ENCODE data around the gene MS4A4E.
"Not testable (repeated sequence)": the region's sequence is repeated elsewhere in the genome, so short reads cannot be mapped to it uniquely, and the experiment has no call there.

The MS4A4E gene

DNA sequence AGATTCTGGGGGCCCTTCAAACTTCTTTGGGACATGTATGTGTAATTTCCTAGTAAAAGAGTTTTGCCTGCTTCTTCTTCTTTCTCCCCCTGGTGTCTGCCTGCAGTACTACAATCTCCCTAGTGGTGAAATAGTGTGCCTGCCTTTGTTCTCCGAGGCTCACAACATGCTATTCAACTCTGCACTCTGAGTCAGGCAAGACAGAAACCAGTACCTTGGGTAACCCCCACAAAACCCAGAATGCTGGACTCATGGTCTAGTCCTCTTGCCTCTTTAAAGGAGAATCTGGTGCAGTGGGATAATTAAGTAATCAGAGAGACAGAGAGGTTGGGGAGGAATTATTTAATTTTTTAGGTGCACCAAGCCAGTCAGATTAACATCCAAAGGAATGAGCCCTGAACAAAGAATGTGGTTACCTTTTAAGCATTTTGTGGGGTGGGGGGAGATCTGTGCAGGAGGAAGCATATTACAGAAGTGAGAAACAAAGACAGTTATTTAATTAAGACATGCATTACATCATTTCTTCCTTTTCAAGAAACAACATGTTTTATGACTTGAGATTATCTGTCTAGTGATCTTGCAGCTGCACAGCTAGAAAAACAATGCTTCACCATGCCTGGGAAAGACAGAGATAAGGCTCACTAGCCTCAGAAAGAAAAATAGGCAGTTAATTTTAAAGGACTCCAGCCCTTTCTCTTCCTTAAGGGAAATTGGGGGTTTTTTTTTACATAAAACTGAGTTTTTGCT, 49.1 kb downstream of the MS4A4E start:
- H3K36me3 ChIP-seq (ENCODE audit: control insufficient read depth, insufficient read depth, low read length, severe bottlenecking) = no peaks in the 10 kb centered on the region
- no peaks in the 10 kb centered on the region for H3K9me3 ChIP-seq (ENCODE audit: control insufficient read depth, low read length)
- no peak overlapping the region for H3K9ac ChIP-seq (ENCODE audit: low read length)
- no peaks in the 10 kb centered on the region for H3K4me1 ChIP-seq (ENCODE audit: control insufficient read depth, insufficient read depth, low read length)
- DNase-seq (ENCODE audit: low read depth) = peak; percentile 59
- H3K4me3 ChIP-seq (ENCODE audit: low read length) = no peak overlapping the region
- H3K27me3 ChIP-seq (replicated peaks; ENCODE audit: control insufficient read depth, insufficient read depth, low read length) = peaks cover 9% of the 10 kb centered on the region

DNA sequence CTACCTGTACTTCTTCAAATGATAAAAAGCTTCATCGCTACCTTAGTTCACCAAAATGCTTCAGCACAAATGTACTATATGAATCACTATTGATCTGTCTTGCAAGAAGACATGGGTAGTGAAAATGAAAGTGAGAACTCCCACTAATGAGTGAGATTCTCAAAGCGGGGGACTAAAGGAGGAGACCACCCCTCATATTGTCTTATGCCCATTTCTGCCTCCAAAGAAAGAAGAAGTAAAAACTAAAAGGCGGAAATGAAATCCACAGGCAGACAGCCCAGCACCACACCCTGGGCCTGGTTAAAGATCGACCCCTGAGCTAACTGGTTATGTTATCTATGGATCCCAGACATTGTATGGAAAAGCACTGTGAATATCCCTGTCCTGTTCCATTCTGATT, 50.4 kb downstream of the MS4A4E start:
- not testable (repeated sequence) for H3K36me3 ChIP-seq (ENCODE audit: control insufficient read depth, insufficient read depth, low read length, severe bottlenecking); DNase-seq (ENCODE audit: low read depth); H3K4me1 ChIP-seq (ENCODE audit: control insufficient read depth, insufficient read depth, low read length); H3K9ac ChIP-seq (ENCODE audit: low read length); H3K9me3 ChIP-seq (ENCODE audit: control insufficient read depth, low read length); H3K4me3 ChIP-seq (ENCODE audit: low read length); H3K27me3 ChIP-seq (replicated peaks; ENCODE audit: control insufficient read depth, insufficient read depth, low read length)

- not testable (repeated sequence) for H3K36me3 ChIP-seq (ENCODE audit: control insufficient read depth, insufficient read depth, low read length, severe bottlenecking); DNase-seq (ENCODE audit: low read depth); H3K9ac ChIP-seq (ENCODE audit: low read length); H3K9me3 ChIP-seq (ENCODE audit: control insufficient read depth, low read length); H3K4me1 ChIP-seq (ENCODE audit: control insufficient read depth, insufficient read depth, low read length); H3K27me3 ChIP-seq (replicated peaks; ENCODE audit: control insufficient read depth, insufficient read depth, low read length); H3K4me3 ChIP-seq (ENCODE audit: low read length)
Measured at GRCh38 chr11:60188481-60188880, 54.5 kb downstream of the MS4A4E start.

DNA sequence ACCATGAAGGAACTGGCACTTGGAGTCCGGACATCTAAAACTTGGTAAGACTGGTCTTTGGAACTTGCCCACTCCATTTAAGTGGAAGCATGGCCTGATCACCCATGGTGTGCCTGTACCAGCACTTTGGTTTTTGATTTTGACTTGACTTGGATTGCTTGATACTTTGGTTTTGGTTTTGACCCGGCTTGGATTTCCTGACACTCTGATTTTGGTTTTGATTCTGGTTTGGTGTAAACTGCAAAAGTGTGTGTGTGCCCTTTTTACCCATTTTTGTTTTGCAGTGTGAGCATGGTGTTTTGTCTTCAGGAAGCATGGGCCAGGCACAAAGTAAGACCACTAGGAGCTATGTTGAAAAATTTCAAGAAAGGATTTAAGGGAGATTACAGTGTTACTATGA, 56.8 kb downstream of the MS4A4E start:
- not testable (repeated sequence) for H3K36me3 ChIP-seq (ENCODE audit: control insufficient read depth, insufficient read depth, low read length, severe bottlenecking); H3K9me3 ChIP-seq (ENCODE audit: control insufficient read depth, low read length); DNase-seq (ENCODE audit: low read depth); H3K4me3 ChIP-seq (ENCODE audit: low read length); H3K9ac ChIP-seq (ENCODE audit: low read length); H3K27me3 ChIP-seq (replicated peaks; ENCODE audit: control insufficient read depth, insufficient read depth, low read length); H3K4me1 ChIP-seq (ENCODE audit: control insufficient read depth, insufficient read depth, low read length)

DNA sequence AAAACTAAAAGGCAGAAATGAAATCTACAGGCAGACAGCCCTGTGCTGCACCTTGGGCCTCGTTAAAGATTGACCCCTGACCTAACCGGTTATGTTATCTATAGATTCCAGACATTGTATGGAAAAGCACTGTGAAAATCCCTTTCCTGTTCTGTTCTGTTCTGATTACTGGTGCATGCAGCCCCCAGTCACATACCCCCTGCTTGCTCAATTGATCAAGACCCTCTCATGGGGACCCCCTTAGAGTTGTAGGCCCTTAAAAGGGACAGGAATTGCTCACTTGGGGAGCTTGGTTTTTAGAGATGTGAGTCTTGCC, 57.5 kb downstream of the MS4A4E start:
- not testable (repeated sequence) for H3K27me3 ChIP-seq (replicated peaks; ENCODE audit: control insufficient read depth, insufficient read depth, low read length)

DNA sequence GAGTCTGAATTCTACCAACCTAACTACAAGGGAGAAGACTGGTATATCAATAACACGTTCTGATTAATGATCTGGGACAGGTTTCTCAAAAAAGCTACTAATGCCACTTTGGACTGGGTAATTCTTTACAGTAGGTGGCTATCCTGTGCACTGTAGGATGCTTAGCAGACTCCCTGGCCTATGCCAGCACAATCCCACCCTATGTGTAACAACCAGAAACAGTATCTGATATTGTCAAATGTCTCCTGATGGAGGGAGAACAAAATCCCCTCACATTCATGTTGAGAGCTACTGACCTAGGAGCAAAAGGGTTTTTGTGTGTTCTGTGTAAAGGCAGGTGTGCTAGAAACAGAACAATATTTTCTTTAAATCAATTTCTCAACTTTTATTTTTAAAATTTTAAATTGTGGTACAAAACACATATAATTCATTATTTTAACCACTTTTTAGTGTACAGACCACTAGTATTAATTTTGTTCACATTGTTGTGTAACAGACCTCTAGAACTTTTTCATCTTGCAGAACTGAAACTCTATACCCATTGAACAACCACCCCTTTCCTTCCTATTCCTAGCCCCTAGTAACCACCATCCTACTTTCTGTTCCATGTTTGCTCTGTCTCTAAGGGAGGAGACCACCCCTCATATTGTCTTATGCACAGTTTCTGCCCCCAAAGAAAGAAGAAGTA, 58.0 kb downstream of the MS4A4E start:
- Histone ChIP-seq H3K4me3 (ENCODE audit: low read length) (no peak overlapping the region), H3K9ac (ENCODE audit: low read length) (no peak overlapping the region), H3K9me3 (ENCODE audit: control insufficient read depth, low read length) (no peaks in the 10 kb centered on the region), H3K36me3 (ENCODE audit: control insufficient read depth, insufficient read depth, low read length, severe bottlenecking) (no peaks in the 10 kb centered on the region), H3K4me1 (ENCODE audit: control insufficient read depth, insufficient read depth, low read length) (no peaks in the 10 kb centered on the region), H3K27me3 (replicated peaks; ENCODE audit: control insufficient read depth, insufficient read depth, low read length) (peaks cover 2% of the 10 kb centered on the region)
- no peak for DNase-seq (ENCODE audit: low read depth)

More for the DNA sequence above, 57.5 kb downstream of the MS4A4E start:
- not testable (repeated sequence) for DNase-seq (ENCODE audit: low read depth); H3K4me3 ChIP-seq (ENCODE audit: low read length); H3K9ac ChIP-seq (ENCODE audit: low read length); H3K4me1 ChIP-seq (ENCODE audit: control insufficient read depth, insufficient read depth, low read length); H3K36me3 ChIP-seq (ENCODE audit: control insufficient read depth, insufficient read depth, low read length, severe bottlenecking); H3K9me3 ChIP-seq (ENCODE audit: control insufficient read depth, low read length)

DNA sequence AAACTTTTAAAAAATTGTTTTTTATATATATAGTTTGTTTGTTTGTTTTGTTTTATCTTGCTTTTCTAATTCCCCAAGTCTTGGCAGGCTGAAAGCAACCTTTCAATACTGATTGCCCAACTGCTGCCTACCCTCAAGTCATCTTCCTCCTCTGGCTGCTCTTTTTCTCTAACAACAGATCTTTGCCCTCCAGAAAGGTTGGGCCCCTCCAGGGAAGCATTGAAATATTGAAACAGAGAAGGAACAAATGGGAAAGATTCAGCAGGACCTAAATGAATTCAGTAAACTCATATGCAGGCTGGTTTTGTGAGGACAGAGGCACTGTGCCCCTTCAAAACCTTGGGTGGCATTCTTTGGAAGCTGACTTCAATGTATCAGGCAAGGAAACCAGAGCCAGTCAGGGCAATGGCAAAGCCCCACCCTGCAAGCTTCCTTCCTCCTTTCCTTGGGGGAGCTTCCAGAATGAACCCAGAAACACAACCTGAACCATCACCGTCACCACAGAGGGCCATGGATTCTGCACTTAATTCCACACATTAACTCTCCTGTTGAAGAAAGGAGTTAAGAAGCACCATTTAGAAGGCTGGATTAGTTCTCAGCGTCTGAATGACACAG, 59.2 kb downstream of the MS4A4E start:
- Histone ChIP-seq H3K36me3 (ENCODE audit: control insufficient read depth, insufficient read depth, low read length, severe bottlenecking) (no peaks in the 10 kb centered on the region), H3K4me3 (ENCODE audit: low read length) (no peak overlapping the region), H3K27me3 (replicated peaks; ENCODE audit: control insufficient read depth, insufficient read depth, low read length) (peaks cover 2% of the 10 kb centered on the region), H3K9me3 (ENCODE audit: control insufficient read depth, low read length) (no peaks in the 10 kb centered on the region), H3K9ac (ENCODE audit: low read length) (no peak overlapping the region), H3K4me1 (ENCODE audit: control insufficient read depth, insufficient read depth, low read length) (no peaks in the 10 kb centered on the region)
- DNase-seq (ENCODE audit: low read depth) = no peak

DNA sequence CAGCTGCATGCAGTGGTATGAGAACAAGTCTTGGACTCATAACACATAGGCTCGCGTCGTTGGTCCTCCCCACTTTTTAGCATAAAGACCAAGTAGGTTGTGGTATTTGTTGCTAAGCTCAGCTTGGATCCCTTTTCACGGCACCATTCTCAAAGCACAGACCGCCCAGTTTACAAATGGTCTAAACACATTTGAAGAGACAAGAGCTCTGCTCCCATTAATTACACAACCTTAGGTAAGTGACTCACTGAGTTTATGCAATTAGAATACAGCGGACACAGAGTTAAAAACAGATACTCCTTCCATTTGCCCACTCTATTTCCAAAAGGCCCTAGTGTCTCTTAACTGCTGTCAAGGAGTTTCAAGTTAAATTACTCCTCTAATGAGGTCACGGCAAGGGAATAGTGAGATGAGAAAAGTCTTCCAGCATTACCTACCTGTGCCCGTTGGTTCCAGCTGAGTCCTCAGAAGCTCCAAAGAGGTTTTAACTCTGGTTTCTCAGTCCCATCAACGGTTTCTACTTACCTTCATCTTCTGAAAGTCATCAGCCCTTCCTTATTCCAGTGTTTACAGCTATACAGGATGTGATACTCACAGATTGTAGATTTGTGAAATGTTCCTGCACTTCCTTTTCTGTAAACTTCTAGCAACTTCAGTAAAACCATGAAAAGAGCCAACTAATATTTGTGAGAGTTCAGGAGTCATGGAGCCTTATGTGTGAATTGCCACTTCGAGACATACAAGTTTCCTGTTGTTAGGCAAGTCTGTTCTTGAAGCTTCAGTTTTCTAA, 60.2 kb downstream of the MS4A4E start, which contains the start of gene MS4A6A:
Gene MS4A6A (minus strand): TSS at position 543 of the 790 bp plus-strand sequence. CDS start 1,356 bp downstream, outside the sequence.
- Histone ChIP-seq H3K9me3 (ENCODE audit: control insufficient read depth, low read length) (no peaks in the 10 kb centered on the region), H3K4me3 (ENCODE audit: low read length) (no peak within 1 kb of the TSS), H3K36me3 (ENCODE audit: control insufficient read depth, insufficient read depth, low read length, severe bottlenecking) (no peaks in the 10 kb centered on the region), H3K9ac (ENCODE audit: low read length) (no peak within 1 kb of the TSS), H3K4me1 (ENCODE audit: control insufficient read depth, insufficient read depth, low read length) (no peaks in the 10 kb centered on the region), H3K27me3 (replicated peaks; ENCODE audit: control insufficient read depth, insufficient read depth, low read length) (peaks cover 2% of the 10 kb centered on the region)
- DNase-seq (ENCODE audit: low read depth) = no peak

DNA sequence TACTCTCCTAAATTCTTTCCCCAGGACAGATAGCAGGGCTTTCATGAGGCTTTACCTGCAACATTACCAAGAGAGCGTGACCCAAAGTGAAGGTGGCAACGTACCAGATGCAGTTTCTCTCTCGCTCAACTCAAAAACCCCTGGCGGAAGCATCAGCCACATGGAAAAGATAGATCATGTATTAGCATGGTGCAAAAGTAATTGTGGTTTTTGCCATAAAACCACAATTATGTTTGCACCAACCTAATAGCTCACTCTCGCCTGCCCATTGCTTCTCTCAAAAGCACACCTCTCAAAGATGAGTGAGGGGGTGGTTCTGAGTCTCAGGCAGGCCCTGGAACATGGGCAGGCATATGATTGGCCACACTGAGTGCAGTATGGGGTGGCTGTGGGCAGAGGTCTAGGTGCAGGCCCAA, 67.1 kb downstream of the MS4A4E start:
- H3K4me3 ChIP-seq (ENCODE audit: low read length) = no peak overlapping the region
- H3K9me3 ChIP-seq (ENCODE audit: control insufficient read depth, low read length) = no peaks in the 10 kb centered on the region

GRCh38 chr11:60172011-60172410, 70.9 kb downstream of the MS4A4E start:
- no peak overlapping the region for H3K4me3 ChIP-seq (ENCODE audit: low read length)
- H3K36me3 ChIP-seq (ENCODE audit: control insufficient read depth, insufficient read depth, low read length, severe bottlenecking) = no peaks in the 10 kb centered on the region
- no peak overlapping the region for H3K9ac ChIP-seq (ENCODE audit: low read length)
- H3K9me3 ChIP-seq (ENCODE audit: control insufficient read depth, low read length) = no peaks in the 10 kb centered on the region
- no peaks in the 10 kb centered on the region for H3K27me3 ChIP-seq (replicated peaks; ENCODE audit: control insufficient read depth, insufficient read depth, low read length)
- H3K4me1 ChIP-seq (ENCODE audit: control insufficient read depth, insufficient read depth, low read length) = no peaks in the 10 kb centered on the region
- no peak for DNase-seq (ENCODE audit: low read depth)

More for the DNA sequence above, 67.1 kb downstream of the MS4A4E start:
- H3K27me3 ChIP-seq (replicated peaks; ENCODE audit: control insufficient read depth, insufficient read depth, low read length) = no peaks in the 10 kb centered on the region
- H3K36me3 ChIP-seq (ENCODE audit: control insufficient read depth, insufficient read depth, low read length, severe bottlenecking) = no peaks in the 10 kb centered on the region
- no peak overlapping the region for H3K9ac ChIP-seq (ENCODE audit: low read length)
- H3K4me1 ChIP-seq (ENCODE audit: control insufficient read depth, insufficient read depth, low read length) = no peaks in the 10 kb centered on the region
- DNase-seq (ENCODE audit: low read depth) = no peak

DNA sequence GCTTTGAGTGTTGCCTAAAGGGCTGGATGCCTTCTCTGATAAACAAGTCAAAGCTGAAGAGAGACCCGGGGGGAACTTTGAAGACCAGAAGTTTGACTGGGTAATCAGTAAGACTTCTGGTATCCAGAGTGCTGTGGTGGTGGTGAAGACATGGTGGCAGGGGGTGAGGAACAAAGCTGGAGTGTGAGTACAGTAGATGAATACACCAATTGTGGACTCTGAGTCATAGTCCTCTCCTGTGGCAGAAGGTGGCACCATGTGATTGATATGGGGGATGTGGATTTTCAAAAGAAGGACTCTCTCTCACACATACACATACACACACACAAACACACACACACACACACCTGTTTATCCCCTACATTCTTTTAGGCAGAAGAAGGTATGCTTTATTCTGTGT, 72.4 kb downstream of the MS4A4E start:
- Histone ChIP-seq H3K9ac (ENCODE audit: low read length) (no peak overlapping the region), H3K9me3 (ENCODE audit: control insufficient read depth, low read length) (no peaks in the 10 kb centered on the region), H3K4me1 (ENCODE audit: control insufficient read depth, insufficient read depth, low read length) (no peaks in the 10 kb centered on the region), H3K4me3 (ENCODE audit: low read length) (no peak overlapping the region), H3K36me3 (ENCODE audit: control insufficient read depth, insufficient read depth, low read length, severe bottlenecking) (no peaks in the 10 kb centered on the region), H3K27me3 (replicated peaks; ENCODE audit: control insufficient read depth, insufficient read depth, low read length) (no peaks in the 10 kb centered on the region)
- DNase-seq (ENCODE audit: low read depth) = no peak

Data from adipocyte (in vitro differentiated cells).